ENCODE data around the gene SUSD3. TPM values are rescaled to one million over a fixed set of nuclear protein-coding genes. Genes with fewer than 3 reads are reported as not detected.
A peak's percentile ranks its signal among the peaks of the same experiment; 100 is the strongest.

Gene SUSD3
- total RNA-seq, 1 experiment from 2014 or later: 5.0 TPM

GRCh38 chr9:93108291-93109041 lies 50.0 kb downstream of the SUSD3 start:
- no peaks in the 10 kb centered on the region for H3K4me1 ChIP-seq (ENCODE audit: control insufficient read depth, insufficient read depth, low read length)
- in situ Hi-C loops (cut with HindIII; ENCODE audit: low pct_unique_long_range_greater_than_20kb, low sequenced_read_pairs): no loop called here
- no peaks in the 10 kb centered on the region for H3K27me3 ChIP-seq (ENCODE audit: control insufficient read depth, insufficient read depth, low read length)

GRCh38 chr9:93110311-93110855 lies 51.9 kb downstream of the SUSD3 start:
- ATAC-seq (no peak), DNase-seq (ENCODE audit: low read depth, low spot score) (no peak)
- Histone ChIP-seq H3K27ac (ENCODE audit: low read length) (no peak overlapping the region), H3K9me3 (ENCODE audit: control insufficient read depth, insufficient read depth, low read depth, low read length) (no peaks in the 10 kb centered on the region), H3K27me3 (ENCODE audit: control insufficient read depth, insufficient read depth, low read length) (no peaks in the 10 kb centered on the region), H3K4me1 (ENCODE audit: control insufficient read depth, insufficient read depth, low read length) (no peaks in the 10 kb centered on the region), H3K4me3 (ENCODE audit: low read depth in 2 of 2, low read length in 2 of 2) (no peak overlapping the region), H3K36me3 (ENCODE audit: control insufficient read depth, insufficient read depth, low read length) (no peaks in the 10 kb centered on the region)
- intact Hi-C loops (cut with micrococcal nuclease; ENCODE audit: unreplicated experiment): no loop called here
- ChIA-PET POLR2A (no interaction called here), CTCF (no interaction called here)
- no TSS peak for BruUV-seq (replicated peaks)
- in situ Hi-C loops (cut with HindIII; ENCODE audit: low pct_unique_long_range_greater_than_20kb, low sequenced_read_pairs): no loop called here
- TF ChIP-seq CTCF (IDR thresholded peaks at IDR 0.05): no peak
- no peak for TF ChIP-seq POLR2AphosphoS5 (IDR thresholded peaks at IDR 0.05; ENCODE audit: low read depth, low read length)
- TF ChIP-seq SIN3A (IDR thresholded peaks at IDR 0.05; ENCODE audit: borderline replicate concordance, insufficient read depth, low read depth, low read length): no peak
- TF ChIP-seq REST (IDR thresholded peaks at IDR 0.05; ENCODE audit: insufficient read depth in 1 of 2, low read depth in 2 of 2, low read length in 1 of 2): no peak

More at GRCh38 chr9:93108291-93109041, 50.0 kb downstream of the SUSD3 start:
- H3K36me3 ChIP-seq (ENCODE audit: control insufficient read depth, insufficient read depth, low read length): no peaks in the 10 kb centered on the region
- no peak overlapping the region for H3K4me3 ChIP-seq (ENCODE audit: low read depth in 2 of 2, low read length in 2 of 2)
- no peaks in the 10 kb centered on the region for H3K9me3 ChIP-seq (ENCODE audit: control insufficient read depth, insufficient read depth, low read depth, low read length)
- ChIA-PET POLR2A (interaction anchor here (0.7 kb wide), 1 partner anchor 11 kb away, joined by 3 read pairs; no protein-coding TSS in a partner anchor), CTCF (interaction anchor here (0.6 to 1.4 kb wide), 9 partner anchors 10 to 449 kb away, joined by 3 to 8 read pairs (median 5); no protein-coding TSS in a partner anchor)
- intact Hi-C loops (cut with micrococcal nuclease; ENCODE audit: unreplicated experiment): no loop called here
- DNase-seq (ENCODE audit: low read depth, low spot score) (no peak), ATAC-seq (peak; percentile 24; the same call in 1 of the 2 replicates)
- no peak overlapping the region for H3K27ac ChIP-seq (ENCODE audit: low read length)
- BruUV-seq (replicated peaks): no TSS peak
- TF ChIP-seq TCF7L2 (IDR thresholded peaks at IDR 0.05; ENCODE audit: low read depth, low read length): no peak
- TF ChIP-seq CTCF (IDR thresholded peaks at IDR 0.05): no peak
- no peak for TF ChIP-seq POLR2AphosphoS5 (IDR thresholded peaks at IDR 0.05; ENCODE audit: low read depth, low read length)
- no peak for TF ChIP-seq SIN3A (IDR thresholded peaks at IDR 0.05; ENCODE audit: borderline replicate concordance, insufficient read depth, low read depth, low read length)
- no peak for TF ChIP-seq REST (IDR thresholded peaks at IDR 0.05; ENCODE audit: insufficient read depth in 1 of 2, low read depth in 2 of 2, low read length in 1 of 2)
